ENCODE results near the gene POLR2L.

GRCh38 chr11:832529-833113, 9.7 kb downstream of the POLR2L start, which contains the start of gene CD151:
- no peak for TF ChIP-seq POLR2AphosphoS5 (IDR thresholded peaks at IDR 0.05; ENCODE audit: low read depth, low read length)
- TF ChIP-seq POLR2A (IDR thresholded peaks at IDR 0.05; ENCODE audit: low read depth, low read length): no peak
- TF ChIP-seq PAX5 (IDR thresholded peaks at IDR 0.05; ENCODE audit: insufficient read depth, low read length, severe bottlenecking): no peak
